Caki2 (cell line): ENCODE results near the gene TMEM225. TPM values are rescaled to one million over a fixed set of nuclear protein-coding genes. Genes with fewer than 3 reads are reported as not detected.

Experiments
- DNase-seq: peaks from one replicate; pipeline ENCODE4 v3.0.0-alpha.2; 2015; ENCODE audit warnings: low read depth
- in situ Hi-C: cut with HindIII; loops from 2 replicates; pipeline ENCODE4 v1.10.0; 2016; ENCODE audit warnings: low sequenced_read_pairs, low pct_unique_long_range_greater_than_20kb, mixed read lengths
- total RNA-seq: library from RNA; depleted of rRNA; stranded (reverse); fragments of >200 nt; shearing (Covaris generic); gene quantifications from 2 replicates; pipeline ENCODE4 v1.2.3, GENCODE V29; 2014; ENCODE audit warnings: low replicate concordance; rRNA removed

Gene TMEM225
- total RNA-seq, 1 experiment from 2014 or later = not detected

DNA sequence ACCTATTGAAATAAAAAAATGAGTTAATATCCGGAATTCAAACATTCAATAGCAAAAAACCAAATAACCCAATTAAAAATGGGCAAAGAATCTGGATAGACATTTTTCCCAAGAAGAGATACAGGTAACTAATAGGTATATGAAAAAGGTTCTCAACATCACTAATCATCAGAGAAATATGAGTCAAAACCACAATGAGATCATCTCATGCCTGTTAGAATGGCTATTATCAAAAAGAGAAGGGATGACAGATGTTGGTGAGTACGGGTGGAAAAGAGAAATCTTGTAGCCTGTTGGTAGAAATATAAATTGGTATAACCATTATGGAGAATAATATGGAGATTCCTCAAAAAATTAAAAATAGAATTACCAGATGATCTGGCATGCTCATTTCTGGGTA lies 52.4 kb downstream of the TMEM225 start:
- DNase-seq = no peak
- in situ Hi-C loops = no loop called here

Other genes starting within 250 kb of the TMEM225 start
- not detected in 2 replicates for gene SCN3B, start 231.0 kb downstream of the TMEM225 start, total RNA-seq
- 7.4 and 25.7 TPM in 2 replicates for gene ZNF202, start 144.0 kb downstream of the TMEM225 start, total RNA-seq
- not detected in 2 replicates for gene OR6X1, start 131.2 kb downstream of the TMEM225 start, total RNA-seq
- gene OR6M1, start 79.3 kb downstream of the TMEM225 start, total RNA-seq = not detected in 2 replicates
- not detected in 2 replicates for gene OR8D4, start 16.5 kb upstream of the TMEM225 start, total RNA-seq
- not detected in 2 replicates for gene OR4D5, start 53.9 kb upstream of the TMEM225 start, total RNA-seq
- not detected in 2 replicates for gene OR6T1, start 58.2 kb upstream of the TMEM225 start, total RNA-seq
- not detected in 2 replicates for gene OR10S1, start 92.1 kb upstream of the TMEM225 start, total RNA-seq
- gene OR10G6, start 109.5 kb upstream of the TMEM225 start, total RNA-seq = not detected in 2 replicates
- not detected in 2 replicates for gene OR10G4, start 127.3 kb upstream of the TMEM225 start, total RNA-seq
- not detected in 2 replicates for gene OR10G9, start 137.3 kb upstream of the TMEM225 start, total RNA-seq
- gene OR10G8, start 141.1 kb upstream of the TMEM225 start, total RNA-seq = not detected in 2 replicates
- not detected in 2 replicates for gene OR10G7, start 155.7 kb upstream of the TMEM225 start, total RNA-seq
- gene VWA5A, start 229.8 kb upstream of the TMEM225 start, total RNA-seq = 6.9 and 10.6 TPM in 2 replicates